RPMI8226 (cell line): ENCODE measurements around the gene CHTOP.

ENCODE experiments used
- DNase-seq: peaks from one replicate; pipeline ENCODE4 v3.0.0-alpha.2; 2015

CHTOP gene

GRCh38 chr1:153693466-153693865 lies 59.6 kb downstream of the CHTOP start:
- no peak for DNase-seq
